HepG2 (cell line): ENCODE results near the gene NDUFB8. TPM values are rescaled to one million over a fixed set of nuclear protein-coding genes. Genes with fewer than 3 reads are reported as not detected.

Source experiments
- AGO2 ChIP-seq: fragments of 200-400 bp; formaldehyde crosslinking; optimal IDR thresholded peaks from 2 replicates; pipeline ENCODE3; 2017; ENCODE audit warnings: mild to moderate bottlenecking, low read depth, low read length, moderate library complexity
- AHR ChIP-seq: IDR thresholded peaks from 2 replicates; pipeline ENCODE4 v1.6.1; 2018; ENCODE audit warnings: missing genetic modification reagents, missing compliant biosample characterization
- ARID2 ChIP-seq: sonication (generic); formaldehyde crosslinking; IDR thresholded peaks from 2 replicates; pipeline ENCODE4 v1.8.1; 2022; ENCODE audit warnings: mild to moderate bottlenecking, missing genetic modification reagents, borderline replicate concordance
- E2F1 ChIP-seq: sonication (generic); formaldehyde crosslinking; IDR thresholded peaks from 2 replicates; pipeline ENCODE4 v1.5.0; 2020; ENCODE audit warnings: missing genetic modification reagents
- E2F5 ChIP-seq: sonication (generic); formaldehyde crosslinking; conservative IDR thresholded peaks from 2 replicates; pipeline ENCODE4 v1.4.0; 2020; ENCODE audit warnings: missing genetic modification reagents
- ESRRA ChIP-seq: sonication (generic); formaldehyde crosslinking; IDR thresholded peaks from 2 replicates; pipeline ENCODE4 v1.5.1; 2020; ENCODE audit warnings: mild to moderate bottlenecking, low read depth, missing genetic modification reagents
- ETV5 ChIP-seq: IDR thresholded peaks from 2 replicates; pipeline ENCODE4 v1.6.1; 2018; ENCODE audit warnings: missing biosample characterization, missing genetic modification reagents, inconsistent platforms, borderline replicate concordance
- FOXJ3 ChIP-seq: sonication (generic); formaldehyde crosslinking; IDR thresholded peaks from 2 replicates; pipeline ENCODE4 v1.4.0; 2020; ENCODE audit warnings: missing genetic modification reagents, mild to moderate bottlenecking, borderline replicate concordance
- FOXK1 ChIP-seq: sonication (generic); formaldehyde crosslinking; IDR thresholded peaks from 2 replicates; pipeline ENCODE4 v1.4.0; 2020; ENCODE audit warnings: low read depth, missing genetic modification reagents, borderline replicate concordance
- HNRNPK ChIP-seq: fragments of 200-400 bp; formaldehyde crosslinking; IDR thresholded peaks from 2 replicates; pipeline ENCODE4 v1.6.1; 2018; ENCODE audit warnings: low read length, low read depth, moderate library complexity, mild to moderate bottlenecking; ENCODE audit not compliant: poor library complexity, severe bottlenecking
- HNRNPLL ChIP-seq: fragments of 200-400 bp; formaldehyde crosslinking; IDR thresholded peaks from 2 replicates; pipeline ENCODE4 v1.6.1; 2017; ENCODE audit warnings: mild to moderate bottlenecking, low read depth, low read length; ENCODE audit not compliant: poor library complexity, severe bottlenecking
- IRF9 ChIP-seq: sonication (generic); formaldehyde crosslinking; IDR thresholded peaks from 2 replicates; pipeline ENCODE4 v1.8.0; 2022; ENCODE audit warnings: missing genetic modification reagents, mild to moderate bottlenecking, borderline replicate concordance
- KLF15 ChIP-seq: sonication (generic); formaldehyde crosslinking; IDR thresholded peaks from 2 replicates; pipeline ENCODE4 v1.8.1; 2023; ENCODE audit warnings: borderline replicate concordance, mild to moderate bottlenecking, inconsistent platforms, missing genetic modification reagents, mixed read lengths
- KMT2A ChIP-seq: sonication (generic); formaldehyde crosslinking; IDR thresholded peaks from 2 replicates; pipeline ENCODE4 v1.4.0; 2020; ENCODE audit warnings: missing genetic modification reagents
- MAFG ChIP-seq: sonication (generic); formaldehyde crosslinking; IDR thresholded peaks from 2 replicates; pipeline ENCODE4 v1.5.1; 2020; ENCODE audit warnings: mild to moderate bottlenecking, missing genetic modification reagents
- PAX8 ChIP-seq: sonication (generic); formaldehyde crosslinking; IDR thresholded peaks from 2 replicates; pipeline ENCODE4 v1.8.0; 2022; ENCODE audit warnings: mild to moderate bottlenecking, missing genetic modification reagents, borderline replicate concordance
- POLR2G ChIP-seq: fragments of 200-400 bp; formaldehyde crosslinking; IDR thresholded peaks from 2 replicates; pipeline ENCODE4 v1.6.1; 2018; ENCODE audit warnings: mild to moderate bottlenecking, low read depth, low read length, moderate library complexity
- RBFOX2 ChIP-seq: fragments of 200-400 bp; formaldehyde crosslinking; IDR thresholded peaks from 2 replicates; pipeline ENCODE4 v1.6.1; 2017; ENCODE audit warnings: low read depth, mild to moderate bottlenecking, low read length
- TBX2 ChIP-seq: sonication (generic); formaldehyde crosslinking; IDR thresholded peaks from 2 replicates; pipeline ENCODE4 v1.5.0; 2020; ENCODE audit warnings: missing genetic modification reagents, mild to moderate bottlenecking, borderline replicate concordance
- ZFP41 ChIP-seq: sonication (generic); formaldehyde crosslinking; IDR thresholded peaks from 2 replicates; pipeline ENCODE4 v1.4.0; 2020; ENCODE audit warnings: mild to moderate bottlenecking, missing genetic modification reagents, borderline replicate concordance
- ZFY ChIP-seq: sonication (generic); formaldehyde crosslinking; IDR thresholded peaks from 2 replicates; pipeline ENCODE4 v1.4.0; 2020; ENCODE audit warnings: missing genetic modification reagents
- ZNF121 ChIP-seq: sonication (generic); formaldehyde crosslinking; IDR thresholded peaks from 2 replicates; pipeline ENCODE4 v1.5.0; 2020; ENCODE audit warnings: mild to moderate bottlenecking, missing genetic modification reagents
- ZNF225 ChIP-seq: sonication (generic); formaldehyde crosslinking; IDR thresholded peaks from 2 replicates; pipeline ENCODE4 v1.4.0; 2020; ENCODE audit warnings: mild to moderate bottlenecking, missing genetic modification reagents
- ZNF367 ChIP-seq: sonication (generic); formaldehyde crosslinking; IDR thresholded peaks from 2 replicates; pipeline ENCODE4 v1.4.0; 2020; ENCODE audit warnings: missing genetic modification reagents, borderline replicate concordance
- ZNF451 ChIP-seq: sonication (generic); formaldehyde crosslinking; IDR thresholded peaks from 2 replicates; pipeline ENCODE4 v1.5.0; 2020; ENCODE audit warnings: mild to moderate bottlenecking, missing genetic modification reagents
- ZNF660 ChIP-seq: sonication (generic); formaldehyde crosslinking; IDR thresholded peaks from 2 replicates; pipeline ENCODE4 v1.5.1; 2020; ENCODE audit warnings: mild to moderate bottlenecking, low read depth, missing genetic modification reagents, borderline replicate concordance
- ZNF772 ChIP-seq: sonication (generic); formaldehyde crosslinking; IDR thresholded peaks from 2 replicates; pipeline ENCODE4 v1.5.0; 2020; ENCODE audit warnings: mild to moderate bottlenecking, missing genetic modification reagents
- polyA plus RNA-seq, 8 experiments: library from polyadenylated mRNA; depleted of rRNA in 3 of 8; stranded (reverse) in 7 of 8; unstranded in 1 of 8; fragments of >200 nt; fragmentation: Illumina TruSeq in 4 of 8; extraction: Trizol in 4 of 8; gene quantifications; 2 replicates each; pipeline versions ENCODE4 v1.2.1 to v1.2.3, GENCODE V29; 2011 to 2016; ENCODE audit warnings: low read depth in 4 of 8, missing spikeins in 1 of 8, mixed read lengths in 1 of 8; ENCODE audit not compliant: insufficient read depth in 1 of 8
- total RNA-seq, 5 experiments: library from RNA; depleted of rRNA; stranded (reverse); fragments of >200 nt; fragmentation: Illumina TruSeq; extraction: Trizol; gene quantifications; 2 replicates each; pipeline ENCODE4 v1.2.3, GENCODE V29; 2016; ENCODE audit warnings: low read depth in 1 of 5

The NDUFB8 gene
- total and polyA plus RNA-seq, 2 of the 13 experiments (the other 11 are each of a cell fraction or from before 2014, with no cell fraction given): 210 to 216 TPM

- no peak for TF ChIP-seq MAFG (CRISPR knock-in tag)
- TF ChIP-seq POLR2G: 0 out of 2 replicates have a peak, but pooled peaks have one; percentile 30
- TF ChIP-seq FOXK1 (CRISPR knock-in tag): no peak
- TF ChIP-seq HNRNPK: no peak
- TF ChIP-seq AHR (CRISPR knock-in tag): 0 out of 2 replicates have a peak, but pooled peaks have one; percentile 19
- TF ChIP-seq PAX8 (CRISPR knock-in tag): 0 out of 2 replicates have a peak, but pooled peaks have one; percentile 24
- no peak for TF ChIP-seq ZFP41 (CRISPR knock-in tag)
- TF ChIP-seq ZNF660: no peak
- TF ChIP-seq KMT2A (CRISPR knock-in tag): peak; percentile 77; the same call in 1 of the 2 replicates
- TF ChIP-seq KLF15 (CRISPR knock-in tag): no peak
- TF ChIP-seq ZNF451: peak; percentile 51; the same call in 1 of the 2 replicates
- TF ChIP-seq IRF9: 0 out of 2 replicates have a peak, but pooled peaks have one; percentile 75
- TF ChIP-seq ZNF225 (CRISPR knock-in tag): 0 out of 2 replicates have a peak, but pooled peaks have one; percentile 60
- peak; percentile 66 for TF ChIP-seq ZNF121 (CRISPR knock-in tag)
- no peak for TF ChIP-seq ETV5 (CRISPR knock-in tag)
- TF ChIP-seq ESRRA: 0 out of 2 replicates have a peak, but pooled peaks have one; percentile 44
- peak; percentile 39; the same call in 1 of the 2 replicates for TF ChIP-seq TBX2 (CRISPR knock-in tag)
- 0 out of 2 replicates have a peak, but pooled peaks have one; percentile 29 for TF ChIP-seq ZNF772
- TF ChIP-seq HNRNPLL: peak; percentile 53
- peak; percentile 46; the same call in 1 of the 2 replicates for TF ChIP-seq E2F1 (CRISPR knock-in tag)
- peak; percentile 28; the same call in 1 of the 2 replicates for TF ChIP-seq RBFOX2
- 0 out of 2 replicates have a peak, but pooled peaks have one; percentile 31 for TF ChIP-seq E2F5 (CRISPR knock-in tag)
- peak; percentile 88 for TF ChIP-seq AGO2
- TF ChIP-seq ZFY: peak; percentile 72
- 0 out of 2 replicates have a peak, but pooled peaks have one; percentile 48 for TF ChIP-seq ZNF367 (CRISPR knock-in tag)
- no peak for TF ChIP-seq FOXJ3 (CRISPR knock-in tag)
- TF ChIP-seq ARID2 (CRISPR knock-in tag): peak; percentile 18; the same call in 1 of the 2 replicates
Observed at GRCh38 chr10:100519311-100520051, 10.2 kb downstream of the NDUFB8 start, which contains the start of gene SEC31B (continued).
